ENCODE measurements around the gene EN2. TPM values are rescaled to one million over a fixed set of nuclear protein-coding genes. Genes with fewer than 3 reads are reported as not detected.

Gene EN2
- total and polyA plus RNA-seq, 11 donors, result 0.06 to 0.08 TPM; not detected in 9

- DNase-seq (no peak), ATAC-seq (no peak)
- WGBS, 4 donors, result 28 to 38% (median 31%) methylated on average over 4 of the region's 4 CpGs
- TF ChIP-seq CTCF (IDR thresholded peaks at IDR 0.05), result no peak
- no peak for TF ChIP-seq POLR2A (IDR thresholded peaks at IDR 0.05)
- no peaks in the 10 kb centered on the region for H3K9me3 ChIP-seq
- H3K36me3 ChIP-seq, result no peaks in the 10 kb centered on the region
- intact Hi-C loops (cut with DNase I), result no loop called here
- H3K4me3 ChIP-seq, result no peak overlapping the region
- no peak overlapping the region for H3K27ac ChIP-seq
- peaks cover 0 to 10% (median 0%) of the 10 kb centered on the region in 12 donors for H3K4me1 ChIP-seq
- H3K27me3 ChIP-seq, result peaks cover 50 to 98% (median 78%) of the 10 kb centered on the region in 9 donors
Measured at GRCh38 chr7:155512246-155512887, 54.4 kb downstream of the EN2 start.

- Histone ChIP-seq H3K4me1 (peaks cover 0 to 10% (median 0%) of the 10 kb centered on the region in 12 donors), H3K36me3 (no peaks in the 10 kb centered on the region), H3K4me3 (no peak overlapping the region), H3K9me3 (no peaks in the 10 kb centered on the region), H3K27me3 (peaks cover 37 to 98% (median 65%) of the 10 kb centered on the region in 9 donors), H3K27ac (no peak overlapping the region)
- DNase-seq (no peak), ATAC-seq (no peak)
- intact Hi-C loops (cut with DNase I), result no loop called here
- TF ChIP-seq CTCF (IDR thresholded peaks at IDR 0.05) (no peak), POLR2A (IDR thresholded peaks at IDR 0.05) (no peak)
- WGBS, 4 donors, result 77 to 79% (median 78%) methylated on average over 13 of the region's 13 CpGs
Measured at GRCh38 chr7:155513543-155514285, 55.8 kb downstream of the EN2 start.

GRCh38 chr7:155514296-155514695 is 56.4 kb downstream of the EN2 start:
- ATAC-seq (no peak), DNase-seq (no peak)
- no peak for TF ChIP-seq CTCF (IDR thresholded peaks at IDR 0.05)
- TF ChIP-seq POLR2A (IDR thresholded peaks at IDR 0.05), result no peak
- intact Hi-C loops (cut with DNase I), result no loop called here
- WGBS, 4 donors, result 79 to 84% (median 82%) methylated on average over 8 of the region's 8 CpGs
- H3K4me1 ChIP-seq, result peaks cover 0 to 9% (median 0%) of the 10 kb centered on the region in 12 donors
- H3K9me3 ChIP-seq, result no peaks in the 10 kb centered on the region
- H3K27ac ChIP-seq, result no peak overlapping the region
- H3K36me3 ChIP-seq, result no peaks in the 10 kb centered on the region
- peaks cover 32 to 98% (median 59%) of the 10 kb centered on the region in 9 donors for H3K27me3 ChIP-seq
- no peak overlapping the region for H3K4me3 ChIP-seq

Other genes starting within 250 kb of the EN2 start
- 10 to 100 TPM in 7 of 9 donors, 1 to 10 TPM in 2; 7.9 to 24.5 (median 13.3) TPM for gene INSIG1, start 160.3 kb upstream of the EN2 start, total RNA-seq
- 10 to 100 TPM in 1 of 2 donors, 1 to 10 TPM in 1; 5.2 to 22.3 TPM for gene INSIG1, start 160.3 kb upstream of the EN2 start, polyA plus RNA-seq
- not detected for gene CNPY1, start 88.4 kb downstream of the EN2 start, total RNA-seq
- gene CNPY1, start 88.4 kb downstream of the EN2 start, polyA plus RNA-seq, result not detected
- gene RBM33, start 186.5 kb downstream of the EN2 start, total RNA-seq, result 10 to 100 TPM; 13.1 to 40.8 (median 35.8) TPM
- 10 to 100 TPM; 15.8 to 20.0 TPM for gene RBM33, start 186.5 kb downstream of the EN2 start, polyA plus RNA-seq